GM12801 (cell line): Measurements from ENCODE around the gene TAB2.

Experiments used
- CTCF ChIP-seq: IDR thresholded peaks from one replicate; pipeline ENCODE4 v1.5.1; 2011; ENCODE audit warnings: control low read depth; ENCODE audit not compliant: insufficient read length; ENCODE audit errors: extremely low read depth

Gene TAB2

DNA sequence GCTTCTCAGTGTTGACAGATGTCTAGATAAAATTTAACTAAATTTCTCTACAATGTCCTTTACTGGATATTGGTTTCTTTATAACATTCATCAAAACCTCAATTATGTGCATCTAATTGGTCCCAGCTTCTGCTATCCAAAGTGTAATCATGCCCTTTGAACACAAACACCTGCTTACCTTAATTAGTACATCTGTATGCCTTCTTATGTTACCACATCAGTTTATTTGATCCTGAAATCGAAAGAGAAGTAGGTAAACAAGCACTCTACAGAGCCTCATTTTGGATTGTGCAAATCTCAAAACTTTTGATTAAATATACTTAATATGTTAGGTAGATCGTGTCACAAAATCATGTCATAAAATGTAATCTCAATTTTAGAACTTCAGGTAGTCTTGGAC lies 36.5 kb downstream of the TAB2 start:
- no peak for TF ChIP-seq CTCF

GRCh38 chr6:149356081-149356750 lies 38.7 kb downstream of the TAB2 start:
- no peak for TF ChIP-seq CTCF

GRCh38 chr6:149357726-149358538 lies 40.4 kb downstream of the TAB2 start:
- TF ChIP-seq CTCF: no peak

DNA sequence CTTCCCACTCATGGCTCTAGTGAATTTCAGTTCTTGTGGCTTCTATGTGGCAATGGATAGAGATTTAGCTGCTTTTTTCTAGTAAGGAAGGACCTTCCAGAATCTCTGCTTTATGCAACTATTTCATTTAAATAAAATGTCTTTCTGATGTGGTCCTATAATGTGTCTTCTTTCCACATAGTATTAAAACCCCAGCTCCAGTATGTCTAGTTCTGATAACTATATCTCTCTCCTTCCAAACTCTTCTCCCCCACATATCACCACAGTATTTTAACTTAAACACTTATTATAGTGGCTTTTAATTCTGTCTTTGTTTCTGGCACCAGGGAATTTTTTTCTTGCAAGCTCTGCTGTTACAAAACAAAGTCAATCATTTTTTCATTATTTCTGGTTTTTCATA lies 41.9 kb downstream of the TAB2 start:
- no peak for TF ChIP-seq CTCF

- no peak for TF ChIP-seq CTCF
Observed at GRCh38 chr6:149360536-149360935, 43.0 kb downstream of the TAB2 start.

DNA sequence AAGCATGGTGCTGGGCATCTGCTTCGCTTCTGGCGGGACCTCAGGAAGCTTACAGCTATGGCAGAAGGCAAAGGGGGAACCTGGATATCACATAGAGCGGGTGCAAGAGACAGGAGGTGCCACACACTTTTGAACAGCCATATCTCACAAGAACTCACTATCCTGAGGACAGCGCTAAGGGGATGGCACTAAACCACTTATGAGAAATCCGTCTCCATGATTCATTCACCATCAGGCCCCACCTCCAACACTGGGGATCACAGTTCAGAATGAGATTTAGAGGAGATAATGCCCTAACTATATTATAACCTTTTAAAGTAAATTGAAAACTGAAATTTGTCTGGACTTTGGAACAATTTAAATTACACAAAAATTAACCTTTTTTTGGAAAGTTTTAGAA lies 44.8 kb downstream of the TAB2 start:
- no peak for TF ChIP-seq CTCF

DNA sequence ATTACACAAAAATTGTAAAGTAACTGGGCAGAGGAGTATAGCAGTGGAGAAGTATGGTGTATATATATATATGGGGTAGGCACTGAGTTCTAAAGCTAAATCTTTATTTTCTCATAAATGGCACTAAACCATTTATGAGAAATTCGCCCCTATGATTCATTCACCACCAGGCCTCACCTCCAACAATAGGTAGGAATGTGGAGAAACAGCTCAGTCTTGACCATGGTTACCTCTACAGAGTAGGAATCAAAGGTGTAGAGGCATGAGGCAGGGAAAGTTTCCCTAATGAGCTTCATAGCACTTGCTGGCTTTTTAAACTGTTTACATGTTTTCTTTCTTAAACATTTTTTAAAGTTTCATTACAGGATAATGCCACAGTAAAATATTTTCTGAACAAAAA lies 45.6 kb downstream of the TAB2 start:
- no peak for TF ChIP-seq CTCF
